ENCODE measurements around the gene DES.
A peak's percentile ranks its signal among the peaks of the same experiment; 100 is the strongest.

Gene DES

GRCh38 chr2:219472629-219473187 is 54.5 kb downstream of the DES start:
- no peak overlapping the region for H3K27ac ChIP-seq
- TF ChIP-seq ZFX (IDR thresholded peaks at IDR 0.05; ENCODE audit: borderline replicate concordance) = no peak
- TF ChIP-seq CTCF (IDR thresholded peaks at IDR 0.05) = no peak

GRCh38 chr2:219473511-219473910 is 55.3 kb downstream of the DES start:
- TF ChIP-seq CTCF (IDR thresholded peaks at IDR 0.05) = no peak
- TF ChIP-seq ZFX (IDR thresholded peaks at IDR 0.05; ENCODE audit: borderline replicate concordance) = no peak
- no peak overlapping the region for H3K27ac ChIP-seq

- TF ChIP-seq ZFX (IDR thresholded peaks at IDR 0.05; ENCODE audit: borderline replicate concordance) (no peak), CTCF (IDR thresholded peaks at IDR 0.05) (no peak)
Measured at GRCh38 chr2:219474285-219475060, 56.3 kb downstream of the DES start.

GRCh38 chr2:219475278-219475677 is 57.1 kb downstream of the DES start:
- no peak for TF ChIP-seq ZFX (IDR thresholded peaks at IDR 0.05; ENCODE audit: borderline replicate concordance)
- TF ChIP-seq CTCF (IDR thresholded peaks at IDR 0.05) = no peak
- no peak overlapping the region for H3K27ac ChIP-seq

More at GRCh38 chr2:219474285-219475060, 56.3 kb downstream of the DES start:
- H3K27ac ChIP-seq = no peak overlapping the region

- no peak overlapping the region for H3K27ac ChIP-seq
- TF ChIP-seq CTCF (IDR thresholded peaks at IDR 0.05) (peak; percentile 96), ZFX (IDR thresholded peaks at IDR 0.05; ENCODE audit: borderline replicate concordance) (no peak)
Measured at GRCh38 chr2:219475697-219476651, 57.8 kb downstream of the DES start.

Data from 22Rv1 (cell line).